Right kidney (tissue), 1 donor: Measurements from ENCODE around the gene TGFBR2.
"Not testable (repeated sequence)": the region's sequence is repeated elsewhere in the genome, so short reads cannot be mapped to it uniquely, and the experiment has no call there.

Experiments used
- DNase-seq: peaks from one replicate; pipeline ENCODE4 v3.0.0-alpha.2; 2016

Gene TGFBR2

GRCh38 chr3:30655187-30655812 lies 48.9 kb downstream of the TGFBR2 start:
- DNase-seq: no peak

GRCh38 chr3:30656624-30657141 lies 50.3 kb downstream of the TGFBR2 start:
- DNase-seq: no peak

GRCh38 chr3:30657914-30658313 lies 51.5 kb downstream of the TGFBR2 start:
- no peak for DNase-seq

DNA sequence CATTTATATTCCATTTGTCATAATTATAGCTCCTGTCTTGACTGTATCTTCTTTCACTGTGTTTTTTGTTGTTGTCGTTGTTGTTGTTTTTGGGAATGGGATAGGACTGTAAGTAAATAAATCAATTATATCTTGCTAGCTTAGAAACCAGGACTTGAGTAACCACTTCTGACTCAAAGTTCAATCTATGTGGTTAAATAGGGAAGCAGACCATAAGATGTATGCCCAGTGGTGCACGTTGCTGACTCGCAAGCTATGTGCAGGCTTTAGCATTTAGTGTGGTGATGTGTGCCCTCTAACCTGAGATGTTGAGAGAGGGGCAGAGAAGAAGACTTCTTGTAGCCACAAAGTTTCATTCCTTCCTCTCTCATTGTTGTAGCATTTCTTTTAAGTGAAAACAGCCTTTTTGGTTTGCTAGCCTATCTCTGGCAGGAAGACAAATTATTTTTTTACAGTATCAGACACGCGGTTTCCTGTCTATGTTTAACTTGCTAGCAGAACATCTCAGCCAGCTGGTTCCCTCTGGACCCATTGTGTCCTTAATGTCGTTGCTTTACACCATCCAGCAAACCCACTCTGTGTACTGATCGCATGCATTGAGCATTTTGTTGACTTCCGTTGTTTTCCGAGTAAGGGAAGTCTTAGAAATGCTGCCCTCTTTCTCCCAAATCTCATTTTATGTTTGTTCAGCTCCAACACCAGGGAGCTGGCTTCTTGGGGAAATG lies 52.1 kb downstream of the TGFBR2 start:
- DNase-seq: peak; percentile 28

- DNase-seq: no peak
Measured at GRCh38 chr3:30659270-30660130, 53.1 kb downstream of the TGFBR2 start.

DNA sequence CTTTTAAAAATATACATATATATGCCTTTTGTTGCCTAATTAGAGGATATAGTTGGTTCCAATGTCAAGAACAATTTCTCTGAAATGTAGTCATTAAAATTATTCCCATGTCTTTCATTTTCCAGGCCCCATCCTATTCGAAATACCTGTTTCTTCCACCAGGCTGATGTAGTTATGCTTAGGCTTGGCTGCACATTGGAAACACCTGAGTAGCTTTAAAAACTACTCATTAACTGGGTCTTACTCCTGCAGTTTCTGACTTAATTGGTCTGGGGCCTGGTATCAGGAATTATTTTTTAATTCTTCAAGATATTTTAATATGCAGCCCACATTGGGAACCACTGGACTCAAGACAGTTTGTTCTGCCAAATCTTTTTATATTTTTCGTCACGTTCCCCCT lies 53.7 kb downstream of the TGFBR2 start:
- no peak for DNase-seq

GRCh38 chr3:30660656-30661055 lies 54.3 kb downstream of the TGFBR2 start:
- DNase-seq: no peak

DNA sequence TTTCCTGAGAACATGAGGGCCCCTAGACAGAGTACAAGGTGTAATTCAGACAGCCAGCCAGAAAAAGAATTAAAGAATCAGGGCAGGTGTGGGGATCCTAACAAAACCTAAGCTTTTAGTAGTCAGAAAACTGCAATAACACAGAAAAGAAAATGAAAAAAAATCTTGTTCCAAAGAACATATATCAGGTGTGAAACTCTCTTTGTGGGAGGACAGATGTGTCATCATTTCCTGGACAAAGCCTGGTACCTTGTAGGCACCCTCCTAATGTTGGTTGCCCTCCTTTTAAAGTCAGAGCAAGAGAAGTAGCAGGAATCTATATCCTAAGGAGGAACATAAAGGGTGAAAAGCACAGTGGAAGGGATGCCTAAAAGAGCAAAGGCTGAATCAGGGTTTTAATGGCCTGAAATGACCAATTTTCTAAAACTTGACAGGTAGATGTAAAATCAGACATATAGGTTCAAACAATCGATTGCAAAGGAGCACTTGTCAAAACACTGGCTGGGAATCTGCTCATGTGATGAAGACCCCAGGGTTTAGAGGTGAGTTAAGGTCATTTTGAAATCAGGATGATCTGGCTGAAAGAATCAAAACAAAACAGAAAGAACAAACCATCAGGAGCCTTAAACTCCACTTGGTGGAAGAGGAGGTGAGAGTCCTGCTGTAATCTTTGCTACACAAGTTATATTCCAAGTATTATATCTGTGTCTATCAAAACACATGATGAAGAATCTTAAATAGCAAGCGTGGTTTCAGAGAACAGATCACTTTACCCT lies 54.9 kb downstream of the TGFBR2 start:
- DNase-seq: no peak

GRCh38 chr3:30662836-30663235 lies 56.4 kb downstream of the TGFBR2 start:
- DNase-seq: no peak

DNA sequence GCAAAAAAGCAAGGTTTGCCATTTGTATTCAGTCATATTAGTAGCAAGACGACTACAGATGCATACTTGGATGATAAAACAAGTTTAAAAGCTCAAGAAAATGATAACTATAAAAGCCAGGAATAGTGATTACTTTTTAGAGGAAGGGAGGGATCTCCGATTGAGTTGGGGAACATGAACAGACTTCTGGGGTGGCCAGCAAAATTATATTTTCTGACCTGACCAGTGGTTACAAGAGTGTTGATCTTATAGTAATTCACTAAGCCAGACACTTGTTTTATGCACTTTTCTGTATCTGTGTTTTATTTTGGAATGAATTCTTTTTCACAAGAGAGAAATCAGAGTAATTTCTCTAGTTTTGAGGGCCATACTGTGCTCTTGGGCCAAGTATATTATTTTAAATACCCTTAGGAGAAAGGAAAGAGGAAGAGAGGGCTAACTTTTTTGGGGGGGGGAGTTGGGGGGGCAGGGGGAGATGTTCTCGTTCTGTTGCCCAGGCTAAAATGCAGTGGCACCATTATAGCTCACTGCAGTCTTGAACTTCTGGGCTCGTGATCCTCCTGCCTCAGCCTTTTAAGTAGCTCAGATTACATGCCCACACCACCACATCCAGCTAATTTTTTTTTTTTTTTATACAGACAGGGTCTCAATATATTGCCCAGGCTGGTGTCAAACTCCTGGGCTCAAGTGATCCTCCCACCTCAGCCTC lies 57.3 kb downstream of the TGFBR2 start:
- DNase-seq: no peak

DNA sequence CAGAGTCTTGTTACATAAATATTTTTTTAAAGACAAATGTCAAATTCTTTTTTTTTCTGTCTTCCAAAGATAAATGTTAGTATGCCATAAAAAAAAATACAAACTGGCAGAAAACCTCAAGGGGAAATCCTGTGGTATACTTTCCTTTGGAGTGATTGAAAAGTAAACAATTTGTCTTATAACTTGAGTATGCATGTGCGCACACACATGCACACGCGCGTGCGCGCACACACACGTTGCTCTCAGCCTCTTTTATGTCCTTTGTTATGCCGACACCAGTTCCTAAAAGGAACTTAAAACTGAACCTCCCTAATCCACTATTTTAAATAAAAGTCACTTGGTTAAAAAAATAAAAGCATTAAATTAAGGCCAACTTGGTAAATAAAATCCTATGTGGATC lies 58.1 kb downstream of the TGFBR2 start:
- no peak for DNase-seq

DNA sequence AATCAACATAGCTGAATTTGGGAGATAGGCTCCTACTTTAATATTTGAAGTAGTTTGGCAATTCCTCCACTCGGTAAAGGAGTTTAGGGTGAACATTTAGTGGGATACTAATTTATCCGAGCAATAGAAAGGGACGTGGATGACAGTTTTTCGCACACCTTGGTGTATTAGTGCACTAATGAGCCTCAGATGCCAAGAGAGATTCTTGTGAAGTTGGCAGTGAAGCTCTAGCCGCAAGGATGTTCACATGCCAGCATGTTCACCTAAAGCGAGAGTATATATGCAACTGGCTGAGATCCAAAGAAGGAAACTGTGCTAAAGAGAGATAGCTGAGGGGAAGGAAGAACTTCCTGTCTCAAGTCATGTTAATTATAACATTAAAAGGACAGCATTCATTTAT lies 58.5 kb downstream of the TGFBR2 start:
- no peak for DNase-seq

- no peak for DNase-seq
Measured at GRCh38 chr3:30665539-30665938, 59.1 kb downstream of the TGFBR2 start.

- no peak for DNase-seq
Measured at GRCh38 chr3:30666572-30667279, 60.3 kb downstream of the TGFBR2 start.

DNA sequence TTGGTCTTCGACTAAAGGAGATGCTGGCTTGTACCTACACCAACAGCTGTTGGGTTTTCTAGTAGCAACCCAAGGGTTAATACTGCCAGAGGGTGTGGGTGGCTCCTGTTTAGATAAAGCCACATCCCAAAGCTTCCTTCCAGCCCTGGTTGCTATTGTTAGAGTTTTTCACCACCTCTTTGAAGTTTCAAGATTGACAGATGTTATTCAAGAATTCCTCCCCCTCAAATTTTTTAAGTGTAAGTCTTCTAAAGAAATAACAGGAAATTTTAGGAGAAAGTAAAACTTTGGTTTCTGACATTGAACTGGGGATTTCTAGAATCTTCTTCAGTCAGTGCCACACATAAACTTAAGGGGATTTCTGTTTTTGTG lies 60.9 kb downstream of the TGFBR2 start:
- no peak for DNase-seq

GRCh38 chr3:30668051-30668609 lies 61.7 kb downstream of the TGFBR2 start:
- DNase-seq: no peak

- DNase-seq: not testable (repeated sequence)
Measured at GRCh38 chr3:30669360-30669934, 63.0 kb downstream of the TGFBR2 start.

- no peak for DNase-seq
Measured at GRCh38 chr3:30670292-30670691, 63.9 kb downstream of the TGFBR2 start.

DNA sequence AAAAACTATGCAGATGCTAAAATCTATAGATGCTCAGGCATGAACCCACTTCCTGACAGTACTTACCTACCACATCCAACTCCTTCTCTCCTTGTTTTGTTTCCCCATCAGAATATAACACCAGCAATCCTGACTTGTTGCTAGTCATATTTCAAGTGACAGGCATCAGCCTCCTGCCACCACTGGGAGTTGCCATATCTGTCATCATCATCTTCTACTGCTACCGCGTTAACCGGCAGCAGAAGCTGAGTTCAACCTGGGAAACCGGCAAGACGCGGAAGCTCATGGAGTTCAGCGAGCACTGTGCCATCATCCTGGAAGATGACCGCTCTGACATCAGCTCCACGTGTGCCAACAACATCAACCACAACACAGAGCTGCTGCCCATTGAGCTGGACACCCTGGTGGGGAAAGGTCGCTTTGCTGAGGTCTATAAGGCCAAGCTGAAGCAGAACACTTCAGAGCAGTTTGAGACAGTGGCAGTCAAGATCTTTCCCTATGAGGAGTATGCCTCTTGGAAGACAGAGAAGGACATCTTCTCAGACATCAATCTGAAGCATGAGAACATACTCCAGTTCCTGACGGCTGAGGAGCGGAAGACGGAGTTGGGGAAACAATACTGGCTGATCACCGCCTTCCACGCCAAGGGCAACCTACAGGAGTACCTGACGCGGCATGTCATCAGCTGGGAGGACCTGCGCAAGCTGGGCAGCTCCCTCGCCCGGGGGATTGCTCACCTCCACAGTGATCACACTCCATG lies 65.3 kb downstream of the TGFBR2 start:
- DNase-seq: no peak
